ENCODE measurements around the gene PTPN4.
A peak's percentile ranks its signal among the peaks of the same experiment; 100 is the strongest.

Gene PTPN4

DNA sequence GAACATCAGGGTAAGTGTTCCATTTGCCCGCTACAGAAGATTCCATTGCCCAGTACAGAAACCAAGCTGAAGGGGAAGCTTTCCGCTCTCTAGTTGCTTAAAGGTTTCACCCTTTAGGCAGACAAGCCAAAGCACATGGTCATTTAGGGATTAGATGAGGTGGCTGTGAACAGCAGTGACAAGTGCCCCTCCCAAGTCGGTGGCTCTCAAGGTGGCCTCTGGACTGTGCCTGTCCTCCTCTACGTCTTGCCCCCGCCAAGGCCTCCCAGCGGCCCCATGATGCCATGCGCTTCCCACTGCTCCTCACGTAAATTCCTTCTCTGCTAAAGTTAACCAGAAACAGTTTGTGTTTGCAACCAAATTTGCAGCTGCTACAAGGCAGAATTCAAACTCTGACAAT, 24.2 kb upstream of the PTPN4 start:
- no peak for DNase-seq

DNA sequence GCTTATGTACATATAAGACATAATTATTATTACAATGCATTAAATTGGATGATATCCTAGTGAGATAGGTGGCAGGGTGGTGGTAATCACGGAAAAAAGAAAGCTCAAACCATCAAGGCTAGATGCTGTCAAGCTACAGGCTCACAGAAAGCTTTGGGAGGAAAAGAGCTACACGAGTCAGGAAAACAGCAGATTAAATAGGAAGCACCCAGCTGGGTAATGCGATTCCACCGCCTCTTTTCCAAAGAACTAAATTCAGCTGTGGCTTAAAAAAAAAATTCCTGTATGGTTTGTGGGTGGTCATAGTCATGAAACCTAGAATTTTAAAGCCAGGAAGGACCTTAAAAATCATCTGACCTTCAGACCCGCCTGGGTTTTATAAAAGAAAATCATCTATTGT, 23.7 kb upstream of the PTPN4 start:
- no peak for DNase-seq

DNA sequence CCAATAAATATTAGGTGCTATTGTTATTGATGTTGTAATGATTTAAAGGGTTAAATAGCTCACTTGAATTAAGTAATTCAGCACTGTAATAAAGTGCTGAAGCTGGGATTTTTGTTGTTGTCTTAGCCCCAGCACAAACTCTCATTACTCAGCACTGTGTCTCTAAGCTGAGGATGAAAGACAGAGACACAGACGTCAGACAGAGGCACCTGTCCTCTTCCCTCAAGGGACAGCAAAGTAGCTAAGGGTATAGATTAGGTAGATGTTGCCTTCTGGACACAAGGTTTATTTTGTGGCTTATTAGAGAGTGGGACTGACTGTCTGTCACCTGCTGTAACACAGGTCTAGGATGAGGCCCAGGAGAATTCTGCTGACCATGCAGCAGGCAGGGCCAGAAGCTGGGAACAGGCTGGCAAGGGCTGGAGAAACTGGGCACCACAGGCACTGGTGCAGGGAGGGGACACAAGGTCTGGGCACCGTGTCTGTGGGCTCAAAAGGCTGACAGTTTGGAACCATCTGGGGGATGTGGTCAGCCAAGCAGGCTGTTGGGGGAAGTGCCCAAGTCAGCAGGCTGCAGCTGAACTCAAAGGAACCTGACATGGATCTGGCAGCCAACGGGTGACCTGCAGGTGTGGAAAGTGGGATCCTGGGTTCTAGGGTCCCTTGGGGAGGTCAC, 20.0 kb upstream of the PTPN4 start:
- DNase-seq: peak; percentile 65

DNA sequence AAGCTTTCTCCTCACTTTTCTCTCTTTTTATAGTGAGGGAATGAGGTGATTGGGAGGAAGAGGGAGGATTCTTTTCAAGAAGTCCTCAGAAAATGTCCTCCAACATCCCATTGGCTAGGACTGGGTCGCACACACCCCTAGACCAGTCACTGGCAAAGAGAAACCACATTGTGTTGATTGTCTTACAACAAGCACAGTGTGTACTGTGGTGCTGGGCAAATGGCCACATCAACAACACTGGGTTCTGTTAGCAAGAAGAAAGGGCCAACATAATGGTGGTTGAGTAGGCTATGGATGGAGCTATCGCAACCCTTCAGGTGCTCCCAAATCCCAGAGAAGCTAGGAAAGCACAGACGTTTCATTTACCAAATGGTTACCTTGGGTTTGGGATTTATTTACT, 18.7 kb upstream of the PTPN4 start:
- DNase-seq: peak; percentile 3

DNA sequence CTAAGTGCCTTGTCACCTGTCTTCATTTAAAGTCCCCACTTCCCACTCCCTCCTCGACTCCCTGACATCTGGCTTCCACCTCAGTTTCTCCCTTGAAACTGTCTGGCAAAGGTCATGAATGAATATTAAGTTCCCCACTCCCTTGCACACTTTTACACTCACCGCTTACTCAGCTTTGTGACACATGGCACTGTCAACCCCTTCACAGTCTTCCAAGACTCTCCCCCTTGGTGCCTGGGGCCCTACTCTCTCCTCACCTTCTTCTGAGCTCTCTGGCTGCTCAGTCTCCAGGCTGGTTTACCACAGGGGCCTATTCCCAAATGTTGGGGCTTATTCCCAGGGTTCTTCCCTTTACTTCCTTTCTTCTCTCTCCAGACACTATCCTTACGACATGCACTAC, 17.9 kb upstream of the PTPN4 start:
- no peak for DNase-seq

DNA sequence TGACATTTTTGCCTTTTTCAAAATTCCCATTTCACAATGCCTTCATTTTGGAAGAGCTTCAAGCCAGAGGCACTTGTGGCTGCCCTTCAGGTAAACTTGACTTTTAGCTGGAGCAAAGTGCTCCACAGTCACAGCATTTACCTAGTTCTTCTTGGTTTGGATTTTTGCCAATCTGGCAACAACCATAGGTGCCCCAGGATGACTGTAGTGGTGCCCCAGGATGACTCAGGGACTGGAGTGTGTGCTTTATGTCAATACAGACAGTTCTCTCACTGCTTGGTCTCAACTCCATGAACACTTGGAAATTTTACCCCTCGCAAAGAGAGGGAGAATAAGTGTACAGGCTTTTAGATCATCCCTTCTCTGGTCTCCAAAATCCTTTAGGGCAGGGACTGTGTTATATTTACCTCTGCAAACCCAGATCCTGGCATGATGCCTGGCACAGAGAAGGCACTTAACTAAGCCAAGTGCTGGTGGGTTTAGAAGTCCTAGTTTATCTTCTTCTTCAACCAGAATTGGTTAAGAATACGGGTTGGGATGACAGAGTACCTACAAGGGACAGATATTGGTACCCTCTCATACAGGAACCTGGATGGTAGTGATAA, 15.3 kb upstream of the PTPN4 start:
- no peak for DNase-seq

DNA sequence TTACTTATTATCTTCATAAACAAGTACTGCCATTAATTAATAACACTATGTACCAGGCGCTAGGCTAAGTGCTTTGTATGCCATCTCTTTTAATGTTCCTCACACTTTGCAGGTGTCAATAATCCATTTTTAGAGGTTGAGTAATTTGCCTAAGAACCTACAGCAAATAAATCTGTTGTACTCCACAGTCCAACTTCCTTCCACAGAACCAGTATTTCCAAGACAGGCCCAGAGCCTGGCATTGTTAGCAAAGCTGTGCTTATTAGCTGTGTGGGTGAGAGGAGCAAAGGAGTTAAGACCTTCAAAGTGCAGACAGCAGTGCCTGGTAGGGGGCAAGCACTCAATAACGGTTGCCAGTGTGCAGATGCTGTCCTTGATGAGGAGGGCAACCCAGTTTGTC, 14.2 kb upstream of the PTPN4 start:
- DNase-seq: no peak

DNA sequence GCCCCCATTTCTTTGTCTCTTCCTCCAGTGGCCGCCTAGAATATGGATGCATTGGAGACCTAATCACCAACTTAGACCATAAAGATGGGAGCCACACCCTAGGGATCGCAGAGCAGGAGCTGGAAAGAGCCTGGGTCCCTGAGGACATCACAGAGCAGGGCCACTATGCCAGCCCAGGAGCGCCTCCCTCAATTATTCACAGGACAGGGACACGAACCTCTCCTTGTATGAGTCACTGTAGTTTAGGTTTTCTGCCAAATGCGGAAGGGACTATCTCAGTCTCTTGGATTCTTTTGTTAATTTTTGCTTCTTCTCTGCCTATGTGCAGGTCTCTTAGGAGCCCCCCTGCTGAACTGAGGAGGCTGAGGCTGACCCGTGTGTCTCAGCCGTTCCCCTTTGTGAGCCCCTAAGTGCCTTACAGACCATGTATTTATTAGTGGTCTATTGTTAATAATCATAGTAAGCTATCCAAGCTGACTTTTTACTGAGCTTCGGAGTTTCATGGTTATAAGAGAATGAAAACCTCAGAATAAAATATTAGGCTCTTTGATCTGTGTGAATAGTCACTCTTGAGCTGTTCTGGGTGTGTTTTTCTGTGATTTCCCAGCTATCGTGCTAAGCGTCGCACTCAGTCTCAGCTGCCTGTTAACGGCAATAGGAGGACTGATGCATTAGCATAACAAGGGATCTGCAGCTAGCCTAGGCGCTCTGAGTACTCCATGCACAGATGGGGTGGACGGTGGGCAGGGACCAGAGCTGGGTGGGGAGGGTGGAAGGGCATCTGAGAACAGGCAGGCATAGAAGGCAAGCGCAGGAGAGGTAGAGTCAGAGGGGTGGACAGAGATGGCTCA, 12.7 kb upstream of the PTPN4 start:
- no peak for DNase-seq

DNA sequence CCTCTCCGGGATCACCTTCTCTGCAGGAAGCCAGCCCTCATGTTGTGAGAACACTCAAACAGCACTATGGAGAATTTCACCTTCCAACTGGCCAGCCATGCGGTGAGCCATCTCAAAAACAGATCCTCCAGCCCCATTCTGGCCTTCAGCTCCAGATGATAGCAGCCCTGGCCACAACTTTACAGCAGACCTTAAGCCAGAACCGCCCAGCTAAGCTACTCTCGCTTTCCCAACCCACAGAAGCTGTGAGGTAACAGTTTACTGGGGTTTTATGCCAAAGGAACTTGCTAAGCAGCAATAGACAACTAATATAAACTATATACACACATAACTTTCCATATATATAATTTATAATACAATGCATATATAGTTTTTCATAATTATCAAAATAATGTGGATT, 11.6 kb upstream of the PTPN4 start:
- DNase-seq: no peak

DNA sequence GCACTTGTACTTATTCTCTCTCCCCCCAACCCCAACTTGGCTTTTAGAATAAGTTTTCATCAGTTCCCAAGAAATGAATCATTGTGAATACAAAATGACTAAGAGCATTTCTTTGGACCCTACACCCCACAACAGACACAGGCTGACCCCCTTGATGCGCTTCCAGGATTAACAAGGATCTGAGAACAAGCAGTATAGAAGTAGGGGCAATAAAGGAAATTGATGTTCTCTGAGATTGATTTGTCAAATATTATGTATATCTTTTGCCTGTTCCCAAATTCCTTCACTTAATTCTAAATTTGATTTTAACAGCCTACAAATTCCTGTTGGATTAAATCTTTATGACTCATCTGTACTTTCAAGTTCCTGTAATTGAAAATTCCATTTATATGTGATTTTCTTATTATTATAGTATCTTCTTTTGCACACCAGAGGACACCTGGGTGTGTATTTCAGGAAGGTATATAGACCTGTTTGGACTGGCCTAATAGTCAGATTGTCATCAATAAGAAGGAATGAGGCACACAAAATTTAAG, 10.2 kb upstream of the PTPN4 start:
- DNase-seq: no peak

DNA sequence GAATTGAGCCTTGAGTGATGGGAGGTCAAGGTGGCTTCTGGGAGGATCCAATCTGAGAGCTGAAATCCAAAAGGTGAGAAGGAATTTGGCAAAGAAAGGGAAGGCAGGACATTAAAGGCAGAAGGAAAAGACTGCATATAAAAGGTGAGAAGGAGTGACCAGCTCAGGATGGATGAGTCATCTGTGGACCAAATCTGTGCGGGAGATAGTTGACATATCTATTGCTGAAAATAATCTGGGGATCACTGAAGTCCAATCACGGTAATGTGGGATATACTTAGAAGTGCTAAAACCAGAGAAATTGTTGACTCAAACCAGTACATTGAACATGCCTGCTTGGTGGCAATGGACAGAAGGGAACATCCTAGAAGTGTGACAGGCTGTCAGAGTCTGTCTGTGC, 8.0 kb upstream of the PTPN4 start:
- no peak for DNase-seq

DNA sequence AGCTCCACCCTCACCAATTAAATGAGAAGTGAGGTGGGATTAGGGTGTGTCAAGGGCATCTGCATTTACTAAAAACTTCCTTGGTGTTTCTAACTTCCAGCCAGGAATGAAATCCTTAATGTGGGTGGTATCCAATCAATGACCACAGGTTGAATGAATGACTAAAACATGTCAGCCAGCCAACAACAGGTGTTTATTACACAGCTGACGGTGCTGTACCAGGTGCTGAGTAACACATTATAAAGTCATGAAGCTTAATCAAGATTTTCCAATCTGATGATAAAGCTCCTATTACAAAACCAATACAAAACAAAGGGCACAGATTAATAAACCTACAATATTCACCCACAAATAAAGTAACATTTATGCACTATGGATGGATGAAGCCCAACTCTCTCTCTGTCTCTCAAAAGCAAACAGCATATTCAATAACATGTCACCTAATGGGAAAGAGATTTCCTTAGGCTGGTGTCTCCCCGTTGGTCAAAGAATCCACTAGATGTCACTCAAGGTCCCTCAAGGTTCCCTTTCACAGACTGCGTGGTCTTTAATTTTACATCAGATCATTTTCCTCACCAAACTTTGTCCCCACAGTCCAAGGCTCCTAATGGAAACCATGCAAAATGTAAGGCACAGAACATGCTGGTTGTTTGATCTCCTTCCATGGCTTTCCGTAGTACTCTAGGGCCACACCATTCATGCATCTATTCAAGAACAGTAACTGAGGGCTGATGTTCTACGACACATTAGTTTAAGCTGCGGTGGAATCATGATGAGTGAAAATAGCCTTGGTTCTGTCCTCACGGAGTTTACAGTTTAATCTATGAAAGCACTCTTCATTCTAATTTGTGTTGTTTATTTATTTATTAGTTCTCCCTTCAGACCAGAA, 6.4 kb upstream of the PTPN4 start:
- DNase-seq: peak; percentile 25

DNA sequence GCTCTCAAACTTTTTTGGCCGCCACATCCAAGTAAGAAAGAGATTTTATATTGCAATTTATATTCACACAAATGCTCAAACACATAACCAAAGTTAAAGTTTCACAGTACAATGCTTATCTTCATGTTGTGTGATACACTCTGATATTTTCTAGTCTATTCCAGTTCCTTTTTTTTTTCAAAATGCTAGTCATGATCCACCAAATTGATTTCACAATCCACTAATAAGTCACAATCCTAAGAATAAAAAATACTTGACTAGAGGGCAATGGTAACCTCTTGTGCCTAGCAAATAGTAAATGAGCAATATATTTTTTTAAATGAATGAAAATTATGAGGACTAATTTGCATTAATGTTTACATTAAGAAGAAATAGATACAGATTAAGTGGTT, 5.8 kb upstream of the PTPN4 start:
- no peak for DNase-seq

DNA sequence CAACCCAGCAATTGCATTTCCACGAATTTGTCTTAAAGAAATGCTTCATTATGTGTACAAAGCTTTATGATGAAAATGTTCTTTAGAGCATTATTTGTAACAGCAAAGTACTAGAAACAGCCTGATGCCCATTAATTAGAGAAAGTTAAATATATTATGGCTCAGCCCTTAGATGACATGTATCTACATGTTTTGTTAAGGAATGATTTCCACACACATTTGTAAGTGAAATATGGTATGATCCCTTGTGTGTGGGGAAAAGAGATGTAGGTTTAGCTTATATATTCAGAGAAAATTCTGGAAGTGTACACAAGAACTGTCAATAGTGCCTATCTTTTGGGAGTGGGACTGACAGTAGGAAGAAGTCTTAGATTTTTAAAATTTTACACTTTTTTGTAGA, 3.8 kb upstream of the PTPN4 start:
- DNase-seq: no peak

DNA sequence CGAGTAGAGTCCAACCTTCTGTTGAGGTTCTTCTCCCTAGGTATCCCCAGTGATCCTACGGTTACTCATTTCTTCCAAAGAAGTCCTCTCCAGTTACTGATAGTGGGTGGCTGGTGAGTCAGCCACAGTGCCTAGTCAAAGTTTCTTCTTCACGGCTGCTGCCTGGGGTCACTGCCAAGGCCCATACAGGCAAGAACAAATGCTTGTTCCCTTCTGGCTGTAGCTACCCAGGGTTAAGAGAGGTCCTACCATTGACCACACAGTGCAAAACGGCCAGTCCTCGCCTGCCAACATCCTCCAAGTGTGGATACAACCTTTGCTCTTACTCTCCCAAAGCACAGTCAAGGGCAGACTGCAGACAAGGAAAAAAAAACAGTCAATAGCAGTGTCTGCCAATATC, 2.9 kb upstream of the PTPN4 start:
- no peak for DNase-seq

DNA sequence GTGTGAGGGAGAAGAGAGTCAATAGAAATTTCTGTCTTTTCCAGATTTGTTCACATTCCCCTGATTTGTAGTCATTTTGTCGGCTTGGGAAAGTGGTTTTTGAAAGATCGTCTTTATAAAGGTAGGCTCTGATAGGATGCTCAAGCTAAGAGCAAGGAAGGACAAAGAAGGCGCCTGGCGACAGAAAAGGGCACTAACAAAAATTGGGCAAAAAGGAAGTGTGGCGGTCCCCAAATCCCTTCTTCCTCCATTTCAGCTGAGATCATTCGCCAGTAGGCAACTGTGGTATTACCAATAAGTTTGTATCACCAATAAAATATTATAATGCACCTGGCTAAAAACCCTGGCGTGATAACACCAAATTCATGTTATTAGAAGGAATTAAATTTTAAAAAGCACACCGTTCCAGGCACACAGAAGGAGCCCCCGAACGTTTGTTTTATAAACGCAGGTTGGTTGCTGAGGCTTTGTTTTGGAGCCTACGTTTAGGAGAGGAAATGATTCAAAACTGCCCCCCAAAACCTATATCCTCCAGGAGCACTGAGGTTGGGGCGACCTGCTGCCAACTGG, 756 bp upstream of the PTPN4 start:
- DNase-seq: no peak

DNA sequence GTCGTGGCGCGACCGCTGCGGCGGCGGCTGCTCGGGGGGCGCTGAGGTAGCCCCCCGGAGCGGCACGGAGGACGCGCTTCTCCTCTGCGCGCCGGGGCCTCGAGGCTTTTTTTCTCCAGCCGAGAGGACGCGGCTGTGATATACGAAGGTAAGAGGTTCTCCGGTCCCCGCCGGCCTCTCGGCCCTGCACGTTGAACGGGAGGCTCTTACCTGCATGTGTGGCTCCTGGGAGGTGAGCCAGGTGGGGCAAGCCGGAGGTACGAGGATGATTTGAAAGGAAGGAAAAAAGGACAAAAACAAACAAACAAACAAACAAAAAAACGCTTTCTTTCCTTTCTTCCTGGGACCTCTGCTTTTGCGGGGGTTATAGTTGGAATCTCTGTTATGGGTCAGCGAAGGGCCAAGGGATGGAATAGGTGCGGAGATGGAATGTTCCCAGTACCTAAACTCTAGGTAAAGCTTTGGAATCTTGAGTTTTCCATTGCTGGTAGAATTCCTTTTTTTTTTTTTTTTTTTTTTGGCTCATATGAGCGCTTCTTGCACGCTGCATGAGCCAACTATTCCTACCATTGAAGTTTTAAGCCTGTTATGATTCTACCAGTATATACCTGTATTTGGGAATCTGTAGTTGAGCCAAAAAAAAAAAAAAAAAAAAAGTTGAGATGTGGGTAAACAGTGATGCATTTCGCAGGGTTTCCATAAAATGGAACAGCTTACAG, 674 bp downstream of the PTPN4 start:
- DNase-seq: no peak

DNA sequence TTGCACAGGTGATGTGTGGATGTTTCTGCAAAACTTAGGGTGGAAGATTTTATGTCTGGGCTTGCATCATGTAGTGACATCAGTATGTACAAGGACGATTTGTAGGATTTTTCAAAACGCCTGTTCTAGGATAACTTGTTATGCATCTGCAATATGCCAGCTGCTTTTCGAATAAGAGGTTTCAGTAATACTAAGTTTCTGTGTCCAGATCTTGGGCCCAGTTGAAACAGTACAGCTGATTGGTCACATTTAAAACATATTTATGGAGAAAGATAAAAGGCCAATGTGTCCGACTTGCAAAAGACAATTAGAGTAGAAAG, 1.2 kb downstream of the PTPN4 start:
- DNase-seq: no peak

DNA sequence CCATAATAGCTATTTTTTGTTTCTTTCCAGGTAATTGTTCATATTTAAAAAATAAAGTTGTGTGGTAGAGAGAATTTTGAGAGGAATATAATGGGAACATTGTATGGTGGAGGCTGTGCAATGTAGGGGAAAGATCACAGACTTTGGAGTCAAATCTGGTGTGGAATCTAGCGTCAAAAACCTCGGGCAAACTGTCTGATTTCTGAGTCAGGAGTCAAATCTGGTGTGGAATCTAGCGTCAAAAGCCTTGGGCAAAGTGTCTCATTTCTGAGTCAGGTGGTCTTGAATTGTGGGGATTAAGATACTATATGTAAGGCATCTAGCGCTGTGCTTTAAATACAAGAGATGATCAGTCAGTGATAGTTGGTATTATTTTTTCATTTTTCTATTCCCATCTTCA, 5.1 kb downstream of the PTPN4 start:
- DNase-seq: no peak

DNA sequence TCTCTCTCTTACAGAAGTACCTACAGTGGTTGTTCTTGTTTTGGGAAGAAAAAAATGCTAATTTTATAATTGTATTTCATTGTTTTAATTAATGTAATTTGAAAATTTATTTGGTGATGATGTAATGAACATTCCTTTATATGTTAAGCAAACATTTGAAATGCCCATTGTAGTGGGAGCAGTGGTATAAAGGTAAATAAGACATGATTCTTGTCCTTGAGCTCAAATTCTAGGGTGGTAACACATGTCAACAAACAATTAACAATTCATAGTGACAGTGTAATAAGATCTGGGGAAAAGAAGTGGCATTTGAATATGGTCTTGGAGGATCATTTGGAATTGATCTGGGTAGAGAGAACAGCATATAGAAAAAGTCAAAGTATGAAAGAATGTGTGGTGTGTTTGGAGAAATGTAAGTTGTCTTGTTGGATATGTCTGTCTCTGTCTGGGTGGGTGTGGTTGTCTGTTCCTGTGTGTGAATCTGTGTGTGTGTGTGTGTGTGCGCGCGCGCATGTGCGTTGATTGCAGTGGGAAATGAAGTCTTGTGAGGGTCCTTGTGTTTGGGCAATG, 5.8 kb downstream of the PTPN4 start:
- no peak for DNase-seq

DNA sequence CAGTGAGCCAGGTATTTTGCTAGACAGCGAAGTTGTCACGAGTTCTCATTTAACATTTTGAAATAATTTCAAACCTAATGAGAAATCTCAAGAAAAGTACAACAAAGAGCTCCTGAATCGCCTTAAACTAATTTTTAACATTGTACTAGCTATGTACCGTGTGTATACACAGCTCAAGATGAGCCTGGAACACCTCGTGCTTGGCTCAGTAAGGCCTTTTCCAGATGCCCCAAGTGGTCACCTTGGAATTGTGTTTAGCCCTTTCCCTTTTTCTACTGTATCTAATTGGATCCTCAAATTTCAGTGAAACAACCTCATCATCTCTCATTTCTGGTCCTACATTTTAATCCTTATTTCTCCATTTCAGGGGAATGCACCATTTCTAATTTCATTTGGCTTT, 7.2 kb downstream of the PTPN4 start:
- DNase-seq: no peak

DNA sequence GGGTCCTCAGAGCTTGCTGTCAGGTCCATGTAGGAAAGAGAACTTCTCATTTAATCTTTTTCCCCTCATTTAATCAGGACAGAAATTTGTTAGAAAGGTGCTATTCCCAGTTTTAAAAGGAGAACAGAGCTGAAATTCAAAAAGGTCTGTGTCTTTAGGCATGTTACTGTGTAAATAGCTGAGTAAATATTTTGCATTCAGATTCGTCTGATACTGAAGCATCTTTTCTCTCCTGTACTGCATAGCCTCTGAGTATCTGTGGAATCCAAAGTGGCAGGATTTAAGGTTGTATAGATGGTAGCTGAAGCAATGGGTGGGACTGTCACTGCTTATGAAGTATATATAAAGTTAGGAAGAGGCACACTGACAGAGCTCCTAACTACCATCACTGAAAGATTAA, 9.0 kb downstream of the PTPN4 start:
- DNase-seq: no peak
